Natural killer cell (primary cell): ENCODE results near the gene NOSIP. TPM values are rescaled to one million over a fixed set of nuclear protein-coding genes. Genes with fewer than 3 reads are reported as not detected.

Experiments used
- ATAC-seq, 3 donors: fragments of 150-1000 bp in 2 of 3; fragments of 200-7000 bp in 1 of 3; cut with Tn5 transposase; 1 replicate in 1 of 3; 2 replicates in 2 of 3; pipeline ENCODE4 v1.10.0; 2021; ENCODE audit warnings: mild to moderate bottlenecking in 2 of 3, moderate library complexity in 2 of 3
- DNase-seq, 2 donors: peaks; one replicate each; pipeline versions ENCODE4 v3.0.0 to v3.0.0-alpha.2; 2013 to 2021; ENCODE audit warnings: mixed read lengths in 1 of 2
- H3K27ac ChIP-seq: one replicate; pipeline ENCODE4 v1.5.1; 2013; ENCODE audit warnings: mild to moderate bottlenecking, low read length
- H3K27me3 ChIP-seq: one replicate; pipeline ENCODE4 v1.6.1; 2013; ENCODE audit warnings: low read length; ENCODE audit not compliant: control insufficient read depth, insufficient read depth
- H3K36me3 ChIP-seq: one replicate; pipeline ENCODE4 v1.6.1; 2013; ENCODE audit warnings: low read length; ENCODE audit not compliant: control insufficient read depth, insufficient read depth
- H3K4me1 ChIP-seq: one replicate; pipeline ENCODE4 v1.6.1; 2013; ENCODE audit warnings: low read length; ENCODE audit not compliant: control insufficient read depth, insufficient read depth
- H3K4me3 ChIP-seq: one replicate; pipeline ENCODE4 v1.5.1; 2013; ENCODE audit warnings: low read length
- H3K9me3 ChIP-seq: one replicate; pipeline ENCODE4 v1.6.1; 2013; ENCODE audit warnings: low read length; ENCODE audit not compliant: control insufficient read depth, insufficient read depth
- H3K27ac Mint-ChIP-seq, 2 donors: one replicate each; pipeline ENCODE4 v1.8.0; 2022; ENCODE audit warnings: mild to moderate bottlenecking in 2 of 2, mixed read lengths in 2 of 2, moderate library complexity in 1 of 2
- H3K27me3 Mint-ChIP-seq, 2 donors: one replicate each; pipeline ENCODE4 v1.8.0; 2022; ENCODE audit warnings: low read depth in 2 of 2, mixed read lengths in 2 of 2
- H3K36me3 Mint-ChIP-seq: one replicate; pipeline ENCODE4 v1.8.0; 2022; ENCODE audit warnings: mixed read lengths
- H3K4me1 Mint-ChIP-seq, 2 donors: one replicate each; pipeline ENCODE4 v1.8.0; 2022; ENCODE audit warnings: mixed read lengths in 2 of 2
- H3K4me3 Mint-ChIP-seq: one replicate; pipeline ENCODE4 v1.8.0; 2022; ENCODE audit warnings: mild to moderate bottlenecking, moderate library complexity, mixed read lengths
- H3K9me3 Mint-ChIP-seq, 2 donors: one replicate each; pipeline ENCODE4 v1.8.0; 2022; ENCODE audit warnings: mixed read lengths in 2 of 2
- WGBS: methylation state at CpG from one replicate; pipeline ENCODE4 v1.1.7; 2013; ENCODE audit warnings: missing lambda C conversion rate; ENCODE audit not compliant: insufficient coverage; 5-methylcytosine and 5-hydroxymethylcytosine counted together
- intact Hi-C: fragments of 100-400 bp; cut with micrococcal nuclease; formaldehyde crosslinking; loops from one replicate; pipeline ENCODE4 v1.14.2; 2022
- total RNA-seq, 4 donors: library from RNA; stranded (reverse); fragments of 120-200 nt in 1 of 4; gene quantifications; one replicate each; pipeline versions ENCODE4 v1.2.3 to v1.2.4, GENCODE V29; 2013 to 2022
- TF ChIP-seq, protein P1 (sequence below): fragments of 200-600 bp; IDR thresholded peaks from one replicate; pipeline ENCODE4 v1.8.0; 2022; ENCODE audit warnings: antibody characterized with exemption

Gene NOSIP
- total RNA-seq, 3 donors from 2014 or later (not counting 1 experiment from before 2014, with no cell fraction given) = 46.7 to 63.6 (median 59.8) TPM

GRCh38 chr19:49599378-49600295, 19.3 kb upstream of the NOSIP start:
- Histone ChIP-seq H3K4me1 (no peaks in the 10 kb centered on the region), H3K9me3 (no peaks in the 10 kb centered on the region), H3K36me3 (peaks cover 49% of the 10 kb centered on the region), H3K27me3 (no peaks in the 10 kb centered on the region), H3K27ac (no peak overlapping the region), H3K4me3 (no peak overlapping the region)
- TF ChIP-seq, protein P1, sequence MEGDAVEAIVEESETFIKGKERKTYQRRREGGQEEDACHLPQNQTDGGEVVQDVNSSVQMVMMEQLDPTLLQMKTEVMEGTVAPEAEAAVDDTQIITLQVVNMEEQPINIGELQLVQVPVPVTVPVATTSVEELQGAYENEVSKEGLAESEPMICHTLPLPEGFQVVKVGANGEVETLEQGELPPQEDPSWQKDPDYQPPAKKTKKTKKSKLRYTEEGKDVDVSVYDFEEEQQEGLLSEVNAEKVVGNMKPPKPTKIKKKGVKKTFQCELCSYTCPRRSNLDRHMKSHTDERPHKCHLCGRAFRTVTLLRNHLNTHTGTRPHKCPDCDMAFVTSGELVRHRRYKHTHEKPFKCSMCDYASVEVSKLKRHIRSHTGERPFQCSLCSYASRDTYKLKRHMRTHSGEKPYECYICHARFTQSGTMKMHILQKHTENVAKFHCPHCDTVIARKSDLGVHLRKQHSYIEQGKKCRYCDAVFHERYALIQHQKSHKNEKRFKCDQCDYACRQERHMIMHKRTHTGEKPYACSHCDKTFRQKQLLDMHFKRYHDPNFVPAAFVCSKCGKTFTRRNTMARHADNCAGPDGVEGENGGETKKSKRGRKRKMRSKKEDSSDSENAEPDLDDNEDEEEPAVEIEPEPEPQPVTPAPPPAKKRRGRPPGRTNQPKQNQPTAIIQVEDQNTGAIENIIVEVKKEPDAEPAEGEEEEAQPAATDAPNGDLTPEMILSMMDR = no peak
- H3K36me3 Mint-ChIP-seq = no peaks in the 10 kb centered on the region
- intact Hi-C loops = no loop called here
- ATAC-seq = no peak
- no peak overlapping the region for H3K4me3 Mint-ChIP-seq
- 96% methylated on average over 26 of the region's 26 CpGs for WGBS
- H3K27ac Mint-ChIP-seq = peak overlapping the region in 1 of 2 donors; percentile 79
- H3K9me3 Mint-ChIP-seq = no peaks in the 10 kb centered on the region
- no peaks in the 10 kb centered on the region for H3K27me3 Mint-ChIP-seq
- DNase-seq = no peak
- H3K4me1 Mint-ChIP-seq = peaks cover 5 to 16% of the 10 kb centered on the region in 2 donors

DNA sequence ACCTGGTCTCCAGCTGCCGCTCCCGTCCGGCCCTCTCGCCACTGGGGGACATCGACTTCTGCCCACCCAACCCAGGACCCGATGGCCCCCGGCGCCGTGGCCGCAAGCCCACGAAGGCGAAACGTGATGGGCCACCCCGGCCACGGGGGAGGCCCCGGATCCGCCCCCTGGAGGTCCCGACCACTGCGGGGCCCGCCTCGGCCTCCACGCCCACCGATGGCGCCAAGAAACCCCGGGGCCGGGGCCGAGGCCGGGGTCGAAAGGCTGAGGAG, 17.3 kb upstream of the NOSIP start:
- no peaks in the 10 kb centered on the region for H3K9me3 Mint-ChIP-seq
- H3K4me3 Mint-ChIP-seq = no peak overlapping the region
- Histone ChIP-seq H3K4me3 (no peak overlapping the region), H3K27ac (no peak overlapping the region), H3K4me1 (peaks cover 12% of the 10 kb centered on the region), H3K9me3 (no peaks in the 10 kb centered on the region), H3K36me3 (peaks cover 50% of the 10 kb centered on the region), H3K27me3 (no peaks in the 10 kb centered on the region)
- ATAC-seq (no peak), DNase-seq (no peak)
- intact Hi-C loops = no loop called here
- H3K27ac Mint-ChIP-seq = no peak overlapping the region
- no peaks in the 10 kb centered on the region for H3K27me3 Mint-ChIP-seq
- no peaks in the 10 kb centered on the region for H3K36me3 Mint-ChIP-seq
- TF ChIP-seq, protein P1 = no peak
- 97% methylated on average over 29 of the region's 29 CpGs for WGBS
- H3K4me1 Mint-ChIP-seq = peaks cover 25 to 36% of the 10 kb centered on the region in 2 donors

DNA sequence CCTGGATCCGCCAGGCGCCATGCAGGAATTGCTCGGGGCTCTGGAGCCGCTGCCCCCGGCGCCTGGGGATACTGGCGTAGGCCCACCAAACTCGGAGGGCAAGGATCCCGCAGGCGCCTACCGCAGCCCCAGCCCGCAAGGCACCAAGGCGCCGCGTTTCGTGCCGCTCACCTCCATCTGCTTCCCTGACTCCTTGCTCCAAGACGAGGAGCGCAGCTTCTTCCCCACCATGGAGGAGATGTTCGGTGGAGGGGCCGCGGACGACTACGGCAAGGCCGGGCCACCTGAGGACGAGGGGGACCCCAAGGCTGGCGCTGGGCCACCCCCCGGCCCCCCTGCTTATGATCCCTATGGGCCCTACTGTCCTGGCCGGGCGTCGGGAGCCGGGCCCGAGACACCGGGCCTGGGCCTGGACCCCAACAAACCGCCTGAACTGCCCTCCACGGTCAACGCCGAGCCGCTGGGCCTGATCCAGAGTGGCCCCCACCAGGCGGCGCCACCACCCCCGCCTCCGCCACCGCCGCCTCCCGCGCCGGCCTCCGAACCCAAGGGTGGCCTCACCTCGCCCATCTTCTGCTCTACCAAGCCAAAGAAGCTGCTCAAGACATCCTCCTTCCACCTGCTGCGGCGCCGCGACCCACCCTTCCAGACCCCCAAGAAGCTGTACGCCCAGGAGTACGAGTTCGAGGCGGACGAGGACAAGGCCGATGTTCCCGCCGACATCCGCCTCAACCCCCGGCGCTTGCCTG, 16.8 kb upstream of the NOSIP start:
- peaks cover 47% of the 10 kb centered on the region for H3K36me3 ChIP-seq
- no peak overlapping the region for H3K27ac Mint-ChIP-seq
- 97% methylated on average over 65 of the region's 65 CpGs for WGBS

More for the DNA sequence above, 16.8 kb upstream of the NOSIP start:
- intact Hi-C loops = no loop called here
- no peaks in the 10 kb centered on the region for H3K36me3 Mint-ChIP-seq
- Histone ChIP-seq H3K27ac (no peak overlapping the region), H3K9me3 (no peaks in the 10 kb centered on the region), H3K4me1 (peaks cover 18% of the 10 kb centered on the region), H3K4me3 (no peak overlapping the region), H3K27me3 (no peaks in the 10 kb centered on the region)
- DNase-seq = no peak
- no peak for ATAC-seq
- TF ChIP-seq, protein P1 = no peak
- no peaks in the 10 kb centered on the region for H3K9me3 Mint-ChIP-seq
- H3K4me1 Mint-ChIP-seq = peaks cover 30 to 41% of the 10 kb centered on the region in 2 donors
- H3K27me3 Mint-ChIP-seq = no peaks in the 10 kb centered on the region
- H3K4me3 Mint-ChIP-seq = no peak overlapping the region
